ENCODE measurements around the gene SUV39H1. TPM values are rescaled to one million over a fixed set of nuclear protein-coding genes. Genes with fewer than 3 reads are reported as not detected.

The SUV39H1 gene
- total RNA-seq, 1 experiment from 2014 or later: 16.5 TPM

- TF ChIP-seq ELF4 (CRISPR knock-in tag; IDR thresholded peaks at IDR 0.05; ENCODE audit: low read depth) (no peak), ZNF416 (CRISPR knock-in tag; IDR thresholded peaks at IDR 0.05) (no peak)
Observed at GRCh38 chrX:48684134-48684533, 12.4 kb upstream of the SUV39H1 start (continued).

DNA sequence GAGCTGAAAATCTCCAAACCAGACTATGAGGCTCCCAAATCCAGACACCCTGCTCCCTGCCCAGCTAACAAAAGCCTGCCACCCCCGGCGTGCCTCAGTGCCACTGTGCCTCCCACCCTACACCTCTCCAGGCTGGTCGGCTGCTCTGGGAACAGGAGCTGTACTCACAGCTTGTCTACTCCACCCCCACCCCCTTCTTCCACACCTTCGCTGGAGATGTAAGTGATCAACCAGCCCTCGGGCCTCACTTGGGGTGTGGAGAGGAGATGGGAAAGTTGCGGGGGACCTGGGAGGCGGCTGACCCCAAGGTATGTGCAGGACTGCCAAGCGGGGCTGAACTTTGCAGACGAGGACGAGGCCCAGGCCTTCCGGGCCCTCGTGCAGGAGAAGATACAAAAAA is 11.1 kb upstream of the SUV39H1 start:
- POLR2A ChIA-PET: no interaction called here
- TF ChIP-seq USF1 (CRISPR knock-in tag; IDR thresholded peaks at IDR 0.05): no peak
- no peak for TF ChIP-seq SP1 (CRISPR knock-in tag; conservative IDR thresholded peaks at IDR 0.05)
- no peak for TF ChIP-seq ZNF671 (CRISPR knock-in tag; IDR thresholded peaks at IDR 0.05)
- no peak for TF ChIP-seq NR2C2 (CRISPR knock-in tag; IDR thresholded peaks at IDR 0.05)
- no peak for TF ChIP-seq GRHL2 (CRISPR knock-in tag; IDR thresholded peaks at IDR 0.05; ENCODE audit: insufficient replicate concordance, severe bottlenecking)
- TF ChIP-seq ZNF396 (CRISPR knock-in tag; IDR thresholded peaks at IDR 0.05; ENCODE audit: borderline replicate concordance): no peak
- no peak for TF ChIP-seq PRDM15 (CRISPR knock-in tag; IDR thresholded peaks at IDR 0.05)
- no peak for TF ChIP-seq ETV6 (CRISPR knock-in tag; IDR thresholded peaks at IDR 0.05)
- TF ChIP-seq KAT7 (CRISPR knock-in tag; IDR thresholded peaks at IDR 0.05; ENCODE audit: borderline replicate concordance): no peak
- no peak for TF ChIP-seq RELA (CRISPR knock-in tag; IDR thresholded peaks at IDR 0.05; ENCODE audit: borderline replicate concordance)
- no peak for TF ChIP-seq HMGA2 (CRISPR knock-in tag; IDR thresholded peaks at IDR 0.05)

GRCh38 chrX:48688531-48689150 is 7.9 kb upstream of the SUV39H1 start:
- no peaks in the 10 kb centered on the region for H3K36me3 Mint-ChIP-seq
- H3K27me3 Mint-ChIP-seq (ENCODE audit: low read depth): peaks cover 10% of the 10 kb centered on the region
- no peak overlapping the region for H3K4me3 Mint-ChIP-seq
- ChIA-PET CTCF (interaction anchor here (0.6 to 1.8 kb wide), 3 partner anchors 10 to 370 kb away, joined by 4 to 6 read pairs (median 5); partner anchors contain the start of gene CCDC120), POLR2A (no interaction called here)
- no peak overlapping the region for H3K27ac Mint-ChIP-seq
- no peaks in the 10 kb centered on the region for H3K9me3 Mint-ChIP-seq
- DNase-seq (ENCODE audit: low spot score) (no peak), ATAC-seq (no peak)
- peaks cover 8% of the 10 kb centered on the region for H3K4me1 Mint-ChIP-seq
- TF ChIP-seq NR1H2 (CRISPR knock-in tag; IDR thresholded peaks at IDR 0.05) (no peak), FOXK1 (CRISPR knock-in tag; IDR thresholded peaks at IDR 0.05) (no peak), MXD4 (CRISPR knock-in tag; IDR thresholded peaks at IDR 0.05; ENCODE audit: borderline replicate concordance) (no peak), ZNF423 (CRISPR knock-in tag; IDR thresholded peaks at IDR 0.05) (no peak), NFE2L1 (CRISPR knock-in tag; IDR thresholded peaks at IDR 0.05) (no peak), EMX1 (CRISPR knock-in tag; IDR thresholded peaks at IDR 0.05) (no peak), ZNF138 (CRISPR knock-in tag; conservative IDR thresholded peaks at IDR 0.05) (no peak)
- TF ChIP-seq, protein P1, sequence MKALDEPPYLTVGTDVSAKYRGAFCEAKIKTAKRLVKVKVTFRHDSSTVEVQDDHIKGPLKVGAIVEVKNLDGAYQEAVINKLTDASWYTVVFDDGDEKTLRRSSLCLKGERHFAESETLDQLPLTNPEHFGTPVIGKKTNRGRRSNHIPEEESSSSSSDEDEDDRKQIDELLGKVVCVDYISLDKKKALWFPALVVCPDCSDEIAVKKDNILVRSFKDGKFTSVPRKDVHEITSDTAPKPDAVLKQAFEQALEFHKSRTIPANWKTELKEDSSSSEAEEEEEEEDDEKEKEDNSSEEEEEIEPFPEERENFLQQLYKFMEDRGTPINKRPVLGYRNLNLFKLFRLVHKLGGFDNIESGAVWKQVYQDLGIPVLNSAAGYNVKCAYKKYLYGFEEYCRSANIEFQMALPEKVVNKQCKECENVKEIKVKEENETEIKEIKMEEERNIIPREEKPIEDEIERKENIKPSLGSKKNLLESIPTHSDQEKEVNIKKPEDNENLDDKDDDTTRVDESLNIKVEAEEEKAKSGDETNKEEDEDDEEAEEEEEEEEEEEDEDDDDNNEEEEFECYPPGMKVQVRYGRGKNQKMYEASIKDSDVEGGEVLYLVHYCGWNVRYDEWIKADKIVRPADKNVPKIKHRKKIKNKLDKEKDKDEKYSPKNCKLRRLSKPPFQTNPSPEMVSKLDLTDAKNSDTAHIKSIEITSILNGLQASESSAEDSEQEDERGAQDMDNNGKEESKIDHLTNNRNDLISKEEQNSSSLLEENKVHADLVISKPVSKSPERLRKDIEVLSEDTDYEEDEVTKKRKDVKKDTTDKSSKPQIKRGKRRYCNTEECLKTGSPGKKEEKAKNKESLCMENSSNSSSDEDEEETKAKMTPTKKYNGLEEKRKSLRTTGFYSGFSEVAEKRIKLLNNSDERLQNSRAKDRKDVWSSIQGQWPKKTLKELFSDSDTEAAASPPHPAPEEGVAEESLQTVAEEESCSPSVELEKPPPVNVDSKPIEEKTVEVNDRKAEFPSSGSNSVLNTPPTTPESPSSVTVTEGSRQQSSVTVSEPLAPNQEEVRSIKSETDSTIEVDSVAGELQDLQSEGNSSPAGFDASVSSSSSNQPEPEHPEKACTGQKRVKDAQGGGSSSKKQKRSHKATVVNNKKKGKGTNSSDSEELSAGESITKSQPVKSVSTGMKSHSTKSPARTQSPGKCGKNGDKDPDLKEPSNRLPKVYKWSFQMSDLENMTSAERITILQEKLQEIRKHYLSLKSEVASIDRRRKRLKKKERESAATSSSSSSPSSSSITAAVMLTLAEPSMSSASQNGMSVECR (CRISPR knock-in tag; IDR thresholded peaks at IDR 0.05; ENCODE audit: borderline replicate concordance): no peak

More for the DNA sequence above, 11.1 kb upstream of the SUV39H1 start:
- Mint-ChIP-seq H3K27ac (no peak overlapping the region), H3K36me3 (no peaks in the 10 kb centered on the region), H3K4me3 (no peak overlapping the region), H3K27me3 (ENCODE audit: low read depth) (peaks cover 10% of the 10 kb centered on the region), H3K4me1 (peaks cover 5% of the 10 kb centered on the region; the same call in 1 of the 2 replicates), H3K9me3 (no peaks in the 10 kb centered on the region)
- CTCF ChIA-PET: no interaction called here
- DNase-seq (ENCODE audit: low spot score): no peak
- ATAC-seq: no peak

Data from WTC11 (cell line).